ENCODE measurements around the gene ADAMTS17. TPM values are rescaled to one million over a fixed set of nuclear protein-coding genes. Genes with fewer than 3 reads are reported as not detected.

ADAMTS17 gene
- total RNA-seq, 1 experiment from 2014 or later, result 1.5 TPM

- Histone ChIP-seq H3K4me1 (no peaks in the 10 kb centered on the region), H3K9me3 (no peaks in the 10 kb centered on the region), H3K36me3 (ENCODE audit: control insufficient read depth, insufficient read depth, low read length) (no peaks in the 10 kb centered on the region), H3K4me3 (ENCODE audit: low read depth, low read length) (no peak overlapping the region), H3K27me3 (replicated peaks; ENCODE audit: control insufficient read depth, insufficient read depth, low read length) (no peaks in the 10 kb centered on the region)
- no TSS peak for BruUV-seq (replicated peaks)
- no peak for TF ChIP-seq CTCF (IDR thresholded peaks at IDR 0.05; ENCODE audit: insufficient read depth in 1 of 2, low read depth in 1 of 2, low read length in 1 of 2, severe bottlenecking in 1 of 2, unreplicated experiment in 1 of 2)
- no peaks in the 10 kb centered on the region for H3K36me3 Mint-ChIP-seq (ENCODE audit: insufficient read depth, unreplicated experiment)
- no peak overlapping the region for H3K4me3 Mint-ChIP-seq (ENCODE audit: unreplicated experiment)
- H3K9me3 Mint-ChIP-seq (ENCODE audit: unreplicated experiment), result no peaks in the 10 kb centered on the region
- H3K27me3 Mint-ChIP-seq (ENCODE audit: insufficient read depth, unreplicated experiment), result peaks cover 4% of the 10 kb centered on the region
- no peaks in the 10 kb centered on the region for H3K4me1 Mint-ChIP-seq (ENCODE audit: low read depth, unreplicated experiment)
- ChIA-PET POLR2A (no interaction called here), CTCF (no interaction called here)
- intact Hi-C loops (cut with micrococcal nuclease; ENCODE audit: unreplicated experiment), result no loop called here
- no peak for DNase-seq
- H3K27ac Mint-ChIP-seq (ENCODE audit: unreplicated experiment), result no peak overlapping the region
These were observed 82.5 kb downstream of the ADAMTS17 start for GRCh38 chr15:100259266-100259665.

- Mint-ChIP-seq H3K27ac (ENCODE audit: unreplicated experiment) (no peak overlapping the region), H3K4me3 (ENCODE audit: unreplicated experiment) (no peak overlapping the region), H3K36me3 (ENCODE audit: insufficient read depth, unreplicated experiment) (no peaks in the 10 kb centered on the region), H3K9me3 (ENCODE audit: unreplicated experiment) (no peaks in the 10 kb centered on the region), H3K4me1 (ENCODE audit: low read depth, unreplicated experiment) (no peaks in the 10 kb centered on the region), H3K27me3 (ENCODE audit: insufficient read depth, unreplicated experiment) (no peaks in the 10 kb centered on the region)
- intact Hi-C loops (cut with micrococcal nuclease; ENCODE audit: unreplicated experiment), result no loop called here
- TF ChIP-seq CTCF (IDR thresholded peaks at IDR 0.05; ENCODE audit: insufficient read depth in 1 of 2, low read depth in 1 of 2, low read length in 1 of 2, severe bottlenecking in 1 of 2, unreplicated experiment in 1 of 2), result no peak
- POLR2A ChIA-PET, result no interaction called here
- no peaks in the 10 kb centered on the region for H3K27me3 ChIP-seq (replicated peaks; ENCODE audit: control insufficient read depth, insufficient read depth, low read length)
- no TSS peak for BruUV-seq (replicated peaks)
- DNase-seq, result no peak
- CTCF ChIA-PET, result no interaction called here
- no peaks in the 10 kb centered on the region for H3K4me1 ChIP-seq
- H3K9me3 ChIP-seq, result no peaks in the 10 kb centered on the region
- H3K36me3 ChIP-seq (ENCODE audit: control insufficient read depth, insufficient read depth, low read length), result no peaks in the 10 kb centered on the region
- no peak overlapping the region for H3K4me3 ChIP-seq (ENCODE audit: low read depth, low read length)
These were observed 84.7 kb downstream of the ADAMTS17 start for GRCh38 chr15:100256970-100257650.

GRCh38 chr15:100256101-100256969, 85.4 kb downstream of the ADAMTS17 start:
- ChIA-PET CTCF (no interaction called here), POLR2A (no interaction called here)
- no peak overlapping the region for H3K4me3 Mint-ChIP-seq (ENCODE audit: unreplicated experiment)
- Histone ChIP-seq H3K4me3 (ENCODE audit: low read depth, low read length) (no peak overlapping the region), H3K27me3 (replicated peaks; ENCODE audit: control insufficient read depth, insufficient read depth, low read length) (no peaks in the 10 kb centered on the region), H3K4me1 (no peaks in the 10 kb centered on the region), H3K36me3 (ENCODE audit: control insufficient read depth, insufficient read depth, low read length) (no peaks in the 10 kb centered on the region), H3K9me3 (no peaks in the 10 kb centered on the region)
- no peaks in the 10 kb centered on the region for H3K4me1 Mint-ChIP-seq (ENCODE audit: low read depth, unreplicated experiment)
- no peaks in the 10 kb centered on the region for H3K9me3 Mint-ChIP-seq (ENCODE audit: unreplicated experiment)
- intact Hi-C loops (cut with micrococcal nuclease; ENCODE audit: unreplicated experiment), result no loop called here
- no TSS peak for BruUV-seq (replicated peaks)
- no peaks in the 10 kb centered on the region for H3K27me3 Mint-ChIP-seq (ENCODE audit: insufficient read depth, unreplicated experiment)
- TF ChIP-seq CTCF (IDR thresholded peaks at IDR 0.05; ENCODE audit: insufficient read depth in 1 of 2, low read depth in 1 of 2, low read length in 1 of 2, severe bottlenecking in 1 of 2, unreplicated experiment in 1 of 2), result no peak
- DNase-seq, result no peak
- H3K36me3 Mint-ChIP-seq (ENCODE audit: insufficient read depth, unreplicated experiment), result no peaks in the 10 kb centered on the region
- H3K27ac Mint-ChIP-seq (ENCODE audit: unreplicated experiment), result no peak overlapping the region
